PC-3 (cell line): ENCODE data around the gene ACBD6.

Experiments
- CTCF ChIP-seq: fragments of 300-600 bp; sonication (generic); conservative IDR thresholded peaks from 2 replicates; pipeline ENCODE4 v1.5.1; 2017; ENCODE audit warnings: antibody characterized with exemption, low read depth, mild to moderate bottlenecking, low read length
- EZH2 ChIP-seq: fragments of 300-600 bp; sonication (generic); IDR thresholded peaks from one replicate; pipeline ENCODE4 v1.6.1; 2017; ENCODE audit warnings: antibody characterized with exemption, mild to moderate bottlenecking, low read length; ENCODE audit not compliant: unreplicated experiment

- no peak for TF ChIP-seq CTCF
- TF ChIP-seq EZH2 = no peak
These were observed 4.6 kb downstream of the ACBD6 start for GRCh38 chr1:180497826-180498225.
